Measurements from ENCODE around the gene GP9.
A peak's percentile ranks its signal among the peaks of the same experiment; 100 is the strongest.

The GP9 gene

GRCh38 chr3:129026728-129027543 is 33.6 kb upstream of the GP9 start:
- intact Hi-C loops (cut with DNase I) = no loop called here
- DNase-seq = peak; percentile 66 to 92 (median 84)

GRCh38 chr3:129027544-129027880 is 33.1 kb upstream of the GP9 start:
- intact Hi-C loops (cut with DNase I) = no loop called here
- DNase-seq = no peak

- no peak for DNase-seq
- intact Hi-C loops (cut with DNase I) = no loop called here
These were observed 31.7 kb upstream of the GP9 start for GRCh38 chr3:129028866-129029265.

DNA sequence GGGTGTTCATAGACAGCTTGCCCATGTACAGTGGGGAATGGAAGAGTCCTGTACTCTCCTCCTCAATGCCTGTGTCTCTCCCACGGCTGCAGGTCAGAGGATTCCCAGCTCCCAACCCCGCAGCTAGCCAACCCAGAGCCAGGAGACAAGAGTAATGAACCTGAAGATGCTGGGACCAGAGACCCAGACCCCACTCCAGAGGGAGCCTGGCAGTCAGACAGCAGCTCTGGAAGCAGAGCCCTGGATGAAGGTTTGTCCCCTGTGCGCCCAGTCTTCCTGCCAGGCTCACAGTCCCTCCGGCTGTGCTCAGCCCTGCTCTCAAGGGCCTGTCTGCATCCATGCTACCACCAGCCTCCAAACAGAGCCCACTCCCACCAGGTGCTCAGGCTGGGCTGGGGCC is 30.0 kb upstream of the GP9 start:
- no peak for DNase-seq
- intact Hi-C loops (cut with DNase I) = no loop called here

GRCh38 chr3:129031476-129032215 is 28.9 kb upstream of the GP9 start:
- no peak for DNase-seq
- intact Hi-C loops (cut with DNase I) = no loop called here

DNA sequence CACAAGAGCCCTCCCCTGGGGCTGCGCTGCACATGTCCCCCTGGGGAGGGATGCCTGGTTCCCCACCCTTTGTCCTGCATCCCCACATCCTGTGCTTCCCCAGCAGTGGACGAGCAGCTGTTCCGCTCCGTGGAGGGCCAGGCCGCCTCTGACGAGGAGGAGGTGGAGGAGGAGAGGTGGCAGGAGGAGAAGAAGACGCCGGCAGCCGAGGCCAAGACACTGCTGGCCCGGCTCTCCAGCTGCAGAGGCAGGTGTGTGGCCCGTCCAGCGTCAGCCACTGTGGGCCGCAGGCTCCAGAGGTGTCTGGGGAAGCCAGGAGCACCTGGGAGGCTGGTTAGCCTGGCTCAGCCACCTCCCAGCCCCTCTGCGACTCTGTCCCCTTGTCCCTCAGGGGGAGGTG is 27.9 kb upstream of the GP9 start:
- intact Hi-C loops (cut with DNase I) = no loop called here
- no peak for DNase-seq

DNA sequence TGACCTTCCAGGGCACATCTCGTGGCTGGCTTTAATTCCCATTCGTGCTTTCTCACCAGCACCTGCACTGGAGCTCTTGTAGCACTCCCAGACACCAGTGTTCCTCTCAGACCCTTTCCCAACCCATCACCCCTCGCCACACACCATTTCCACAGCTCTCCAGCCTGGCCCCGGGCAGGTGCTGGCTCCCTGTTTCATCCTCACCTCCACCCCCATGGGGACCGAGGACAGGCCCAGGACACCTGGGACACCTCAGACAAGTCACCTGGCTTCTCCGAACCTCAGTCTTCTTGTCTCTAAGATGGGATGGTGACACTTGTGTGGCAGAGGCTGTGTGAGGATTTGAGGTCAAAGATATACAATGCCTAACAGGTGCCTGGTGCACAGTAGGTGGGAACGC is 27.4 kb upstream of the GP9 start:
- intact Hi-C loops (cut with DNase I) = no loop called here
- no peak for DNase-seq

DNA sequence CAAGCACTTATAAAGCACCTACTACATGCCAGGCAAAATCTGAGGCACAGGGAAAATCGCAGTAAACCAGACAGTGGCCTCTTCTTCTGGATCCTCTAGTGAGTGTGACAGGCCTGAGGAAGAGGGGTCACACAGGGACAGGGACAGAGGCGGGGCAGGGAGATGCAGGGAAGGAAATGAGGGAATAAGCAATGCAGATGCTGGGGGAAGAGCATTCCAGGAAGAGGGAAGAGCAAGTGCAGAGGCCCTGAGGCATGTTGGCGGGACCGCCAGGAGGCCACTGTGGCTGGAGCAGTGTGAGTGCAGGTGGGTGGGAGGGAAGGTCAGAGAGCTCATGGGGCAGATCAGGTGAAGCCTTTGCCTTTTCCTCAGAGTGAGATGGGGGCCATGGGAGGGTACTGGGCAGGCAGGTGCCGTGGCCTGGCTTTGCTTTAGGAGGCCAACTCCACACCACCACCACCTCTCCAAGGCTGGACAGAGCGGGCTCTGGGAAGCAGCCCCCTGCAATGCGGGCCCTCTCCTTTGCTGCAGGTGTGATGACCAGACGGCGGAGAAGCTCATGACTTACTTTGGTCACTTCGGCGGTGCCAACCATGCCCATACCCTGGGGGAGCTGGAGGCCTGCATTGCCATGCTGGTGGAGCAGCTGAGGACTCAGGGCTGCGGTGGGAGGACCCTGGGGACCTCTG is 26.8 kb upstream of the GP9 start:
- intact Hi-C loops (cut with DNase I) = no loop called here

GRCh38 chr3:129034642-129035041 is 25.9 kb upstream of the GP9 start:
- intact Hi-C loops (cut with DNase I) = no loop called here
- DNase-seq = no peak

More for the DNA sequence above, 26.8 kb upstream of the GP9 start:
- no peak for DNase-seq

DNA sequence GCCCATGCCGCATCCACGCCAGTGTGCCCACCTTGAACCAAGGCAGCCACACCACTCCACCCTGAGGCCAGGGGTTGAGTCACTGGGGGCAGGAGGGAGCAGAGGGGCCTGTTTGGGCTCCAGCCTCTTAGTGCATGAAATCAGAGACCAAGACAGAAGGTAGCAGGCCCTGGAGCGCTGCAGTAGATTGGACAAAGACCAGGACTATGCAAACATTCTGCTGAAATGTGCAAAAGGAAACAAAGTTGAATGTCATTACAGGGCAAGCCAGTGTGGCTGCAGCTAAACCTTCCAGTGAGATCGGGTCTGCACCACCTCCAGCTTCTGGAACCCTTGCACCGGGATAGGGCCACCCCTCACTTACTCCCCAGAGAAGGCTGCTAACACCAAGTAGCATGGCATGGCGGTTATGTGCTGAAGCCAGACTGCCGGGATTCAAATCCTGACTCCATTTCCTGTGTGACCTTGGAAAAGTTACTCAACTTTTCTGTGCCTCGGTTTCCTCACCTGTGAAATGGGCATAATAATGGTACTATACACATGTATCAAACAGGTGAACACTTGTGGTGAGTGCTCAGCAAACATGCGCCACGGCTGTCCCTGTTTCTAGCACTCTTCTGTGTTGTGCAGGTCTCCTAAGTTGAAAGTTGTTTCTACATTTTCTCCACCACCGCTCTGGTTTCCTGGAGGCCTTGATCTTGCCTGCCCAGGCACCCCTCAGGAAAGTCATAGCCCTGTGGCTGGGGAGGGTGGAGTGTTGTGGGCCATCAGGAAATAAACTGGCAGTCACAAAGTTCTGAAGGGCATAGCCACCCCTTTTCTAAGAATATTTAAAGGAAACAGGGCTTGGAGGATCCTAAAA is 25.0 kb upstream of the GP9 start:
- no peak for DNase-seq
- intact Hi-C loops (cut with DNase I) = no loop called here

DNA sequence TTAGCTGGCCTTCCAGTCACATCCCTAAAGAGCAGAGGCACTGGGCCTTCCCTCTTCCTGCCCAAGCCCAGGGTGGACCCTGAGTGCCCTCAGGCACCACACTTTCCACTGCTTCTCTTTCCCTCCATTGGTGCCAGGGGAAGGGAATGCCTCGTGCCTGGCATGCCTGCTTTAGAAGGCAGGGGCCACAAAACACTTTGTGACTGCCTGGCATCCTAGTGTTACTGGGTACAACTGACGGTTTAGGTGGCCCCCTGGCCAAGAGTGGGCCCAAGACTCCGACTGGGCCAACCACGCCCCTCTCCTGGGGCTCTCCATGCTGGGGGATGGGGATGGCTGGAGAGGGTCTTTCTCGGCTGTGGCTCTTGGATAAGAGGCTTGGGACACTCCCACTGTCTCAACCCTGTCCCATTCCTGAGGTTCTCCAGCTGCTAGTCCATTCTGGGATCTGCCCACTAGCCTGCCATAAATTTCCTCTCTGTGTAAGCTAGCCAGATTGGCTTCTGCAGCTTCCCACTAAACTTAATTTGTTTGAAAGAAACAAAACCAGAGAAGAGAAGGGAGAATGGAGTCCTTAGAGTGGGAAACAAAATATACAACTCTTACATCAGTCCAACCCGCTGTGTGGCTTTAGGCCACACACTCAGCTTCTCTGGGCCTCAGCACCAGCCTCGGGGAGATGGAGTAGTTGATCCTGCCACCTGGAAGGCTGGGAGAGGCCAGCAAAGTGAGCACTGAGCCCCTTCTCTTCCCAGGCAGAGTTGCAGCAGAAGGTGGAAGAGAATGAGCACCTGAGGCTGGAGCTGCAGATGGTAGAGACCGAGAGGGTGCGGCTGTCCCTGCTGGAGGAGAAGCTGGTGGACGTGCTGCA is 24.1 kb upstream of the GP9 start:
- DNase-seq = no peak
- intact Hi-C loops (cut with DNase I) = no loop called here

DNA sequence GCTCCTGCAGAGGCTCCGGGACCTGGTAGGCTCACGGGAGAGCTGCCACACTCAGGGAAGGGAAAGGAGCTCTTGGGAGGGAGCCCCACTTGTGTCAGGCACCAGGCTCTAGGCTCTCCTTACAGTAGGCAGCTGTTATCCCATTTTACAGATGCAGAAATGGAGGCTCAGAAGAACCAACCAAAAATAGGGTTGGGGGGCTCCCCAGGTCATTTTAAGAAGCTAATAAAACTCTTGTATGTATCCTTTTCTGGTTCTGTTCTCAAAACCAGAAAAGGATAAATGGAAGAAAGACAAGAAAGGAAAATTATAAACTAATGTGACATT is 23.5 kb upstream of the GP9 start:
- intact Hi-C loops (cut with DNase I) = no loop called here
- no peak for DNase-seq

GRCh38 chr3:129038121-129038855 is 22.3 kb upstream of the GP9 start:
- DNase-seq = no peak
- intact Hi-C loops (cut with DNase I) = no loop called here

DNA sequence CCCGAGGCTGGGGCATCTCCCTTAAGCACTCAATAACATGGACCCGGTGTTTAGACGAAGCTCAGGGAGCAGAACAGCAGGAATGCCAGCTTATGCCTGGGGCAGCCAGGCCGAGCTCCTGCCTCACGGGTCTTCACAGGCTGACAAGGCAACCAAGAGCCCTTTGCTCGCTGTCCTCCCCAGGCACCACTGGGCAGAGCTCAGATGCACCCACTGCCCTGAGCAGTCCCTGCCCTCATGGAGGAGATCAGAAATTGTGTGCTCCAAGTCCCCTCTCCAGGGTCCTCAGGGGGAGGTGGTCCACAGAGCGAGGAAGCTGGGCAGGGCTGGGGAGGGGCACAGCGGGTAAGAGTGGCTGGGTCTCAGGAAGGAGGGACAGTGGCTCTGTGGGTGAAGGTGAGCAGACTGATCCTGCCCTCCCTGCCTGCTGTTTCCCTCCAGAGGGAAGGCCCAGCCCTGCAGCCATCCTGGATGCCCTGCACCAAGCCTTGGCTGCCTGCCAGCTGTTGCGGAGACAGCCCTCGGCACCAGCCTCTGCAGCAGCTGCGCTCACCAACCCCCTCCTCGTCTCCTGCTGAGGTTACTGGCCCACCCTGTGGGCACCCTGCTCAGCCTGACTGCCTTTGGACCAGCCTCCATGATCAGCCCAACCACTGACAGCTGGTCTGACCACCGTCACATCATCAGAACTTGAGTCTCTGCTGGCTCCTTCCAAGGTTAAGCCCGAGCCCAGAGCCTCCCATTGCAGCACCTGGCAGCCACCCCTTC is 21.1 kb upstream of the GP9 start:
- intact Hi-C loops (cut with DNase I) = no loop called here
- peak in 4 of 42 donors; percentile 20 to 45 (median 30) for DNase-seq

DNA sequence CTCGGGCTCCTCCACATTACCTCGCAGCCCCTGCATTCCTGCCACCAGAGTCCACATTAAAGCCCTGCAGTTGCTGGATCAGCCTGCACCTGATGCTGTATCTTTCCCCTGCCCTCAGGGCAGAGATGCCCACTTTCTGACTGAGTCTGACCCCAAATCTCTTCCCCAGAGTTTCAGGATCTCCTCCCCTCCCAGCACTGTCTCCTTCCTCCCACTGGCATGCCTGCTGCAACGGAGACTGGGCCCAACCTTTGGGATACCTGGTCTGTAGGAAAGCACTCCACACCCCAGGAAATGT is 20.6 kb upstream of the GP9 start:
- intact Hi-C loops (cut with DNase I) = no loop called here

DNA sequence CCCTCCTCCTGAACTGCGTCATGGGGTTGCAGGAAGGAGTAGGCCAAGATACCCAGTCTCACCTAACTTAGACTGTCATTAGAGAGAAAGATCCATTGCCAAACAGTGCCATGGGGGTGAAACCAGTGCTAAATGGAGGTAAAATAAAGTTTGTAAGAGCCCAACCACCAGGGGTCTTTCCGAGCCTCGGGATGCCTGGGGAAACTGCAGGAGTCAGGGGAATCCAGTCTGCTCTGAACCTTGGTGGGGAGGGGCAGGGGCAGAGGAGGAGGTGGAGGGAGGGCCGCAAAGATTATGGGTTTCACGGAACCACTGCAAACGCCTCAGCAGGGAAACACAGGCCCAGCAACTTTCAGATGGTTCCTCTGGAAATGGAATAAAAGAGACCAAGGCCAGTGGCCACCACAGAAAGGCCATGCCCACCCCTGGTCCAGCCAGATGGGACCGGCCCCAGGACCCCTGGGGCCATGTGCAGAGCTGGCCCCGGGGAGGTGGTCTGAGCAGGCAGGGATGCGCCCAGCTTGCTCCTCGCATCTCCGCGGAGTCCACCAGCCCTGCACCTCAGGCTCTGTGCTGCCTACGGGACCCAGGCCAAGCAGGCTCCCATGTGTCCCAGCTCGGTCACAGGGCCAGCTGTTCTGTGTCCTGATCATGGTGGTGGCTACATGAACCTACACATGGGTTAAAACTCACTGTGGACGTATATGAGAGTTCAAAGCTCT is 19.8 kb upstream of the GP9 start:
- intact Hi-C loops (cut with DNase I) = no loop called here

More for the DNA sequence above, 20.6 kb upstream of the GP9 start:
- no peak for DNase-seq

GRCh38 chr3:129045675-129046036 is 14.9 kb upstream of the GP9 start:
- intact Hi-C loops (cut with DNase I) = no loop called here

More for the DNA sequence above, 19.8 kb upstream of the GP9 start:
- DNase-seq = no peak

More at GRCh38 chr3:129045675-129046036, 14.9 kb upstream of the GP9 start:
- no peak for DNase-seq
